Choroid plexus epithelial cell (primary cell): ENCODE data around the gene DTNBP1.

Experiments used
- DNase-seq: peaks from one replicate; pipeline ENCODE4 v3.0.0-alpha.2; 2010; ENCODE audit warnings: low read depth
- H3K4me3 ChIP-seq: 2 replicates; pipeline ENCODE4 v1.5.1; 2011; ENCODE audit warnings: low read depth, mild to moderate bottlenecking, control low read depth, low read length, moderate library complexity
- TF ChIP-seq, protein P1 (sequence below): conservative IDR thresholded peaks from 2 replicates; pipeline ENCODE4 v1.5.1; 2011; ENCODE audit warnings: low read depth, mild to moderate bottlenecking, control low read depth, inconsistent platforms, low read length, moderate library complexity

The DTNBP1 gene

DNA sequence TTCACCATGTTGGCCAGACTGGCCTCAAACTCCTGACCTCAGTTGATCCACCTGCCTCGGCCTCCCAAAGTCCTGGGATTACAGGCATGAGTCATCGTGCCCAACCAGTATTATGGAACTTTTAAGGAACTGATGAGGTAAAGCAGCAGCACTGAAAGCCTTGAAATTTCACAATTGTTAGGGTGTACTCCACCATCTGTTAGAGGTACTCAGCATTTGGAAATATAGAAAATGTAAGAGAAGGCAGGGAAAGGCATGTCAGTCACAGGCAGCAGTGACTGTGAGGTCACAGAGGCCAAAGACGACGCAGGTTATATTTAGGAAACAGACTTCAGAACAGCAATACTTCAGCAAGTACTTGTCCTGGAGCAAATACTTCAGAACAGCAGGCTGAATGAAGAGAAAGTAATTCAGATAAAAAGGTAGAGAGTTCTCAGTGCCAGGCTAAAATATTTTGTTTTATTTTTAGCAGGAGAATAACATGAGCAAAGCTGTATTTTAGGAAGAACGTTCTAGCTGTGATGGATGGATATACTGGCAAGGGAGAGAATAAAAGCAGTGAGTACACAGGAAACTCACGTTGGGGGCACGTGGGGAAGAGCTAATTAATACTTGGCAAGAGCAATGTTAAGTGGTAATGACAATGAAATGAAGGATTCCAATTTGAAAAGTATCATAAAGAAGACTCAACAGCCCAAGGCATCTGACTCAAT lies 67.2 kb downstream of the DTNBP1 start:
- peak; percentile 17 for DNase-seq
- TF ChIP-seq, protein P1, sequence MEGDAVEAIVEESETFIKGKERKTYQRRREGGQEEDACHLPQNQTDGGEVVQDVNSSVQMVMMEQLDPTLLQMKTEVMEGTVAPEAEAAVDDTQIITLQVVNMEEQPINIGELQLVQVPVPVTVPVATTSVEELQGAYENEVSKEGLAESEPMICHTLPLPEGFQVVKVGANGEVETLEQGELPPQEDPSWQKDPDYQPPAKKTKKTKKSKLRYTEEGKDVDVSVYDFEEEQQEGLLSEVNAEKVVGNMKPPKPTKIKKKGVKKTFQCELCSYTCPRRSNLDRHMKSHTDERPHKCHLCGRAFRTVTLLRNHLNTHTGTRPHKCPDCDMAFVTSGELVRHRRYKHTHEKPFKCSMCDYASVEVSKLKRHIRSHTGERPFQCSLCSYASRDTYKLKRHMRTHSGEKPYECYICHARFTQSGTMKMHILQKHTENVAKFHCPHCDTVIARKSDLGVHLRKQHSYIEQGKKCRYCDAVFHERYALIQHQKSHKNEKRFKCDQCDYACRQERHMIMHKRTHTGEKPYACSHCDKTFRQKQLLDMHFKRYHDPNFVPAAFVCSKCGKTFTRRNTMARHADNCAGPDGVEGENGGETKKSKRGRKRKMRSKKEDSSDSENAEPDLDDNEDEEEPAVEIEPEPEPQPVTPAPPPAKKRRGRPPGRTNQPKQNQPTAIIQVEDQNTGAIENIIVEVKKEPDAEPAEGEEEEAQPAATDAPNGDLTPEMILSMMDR, result no peak

DNA sequence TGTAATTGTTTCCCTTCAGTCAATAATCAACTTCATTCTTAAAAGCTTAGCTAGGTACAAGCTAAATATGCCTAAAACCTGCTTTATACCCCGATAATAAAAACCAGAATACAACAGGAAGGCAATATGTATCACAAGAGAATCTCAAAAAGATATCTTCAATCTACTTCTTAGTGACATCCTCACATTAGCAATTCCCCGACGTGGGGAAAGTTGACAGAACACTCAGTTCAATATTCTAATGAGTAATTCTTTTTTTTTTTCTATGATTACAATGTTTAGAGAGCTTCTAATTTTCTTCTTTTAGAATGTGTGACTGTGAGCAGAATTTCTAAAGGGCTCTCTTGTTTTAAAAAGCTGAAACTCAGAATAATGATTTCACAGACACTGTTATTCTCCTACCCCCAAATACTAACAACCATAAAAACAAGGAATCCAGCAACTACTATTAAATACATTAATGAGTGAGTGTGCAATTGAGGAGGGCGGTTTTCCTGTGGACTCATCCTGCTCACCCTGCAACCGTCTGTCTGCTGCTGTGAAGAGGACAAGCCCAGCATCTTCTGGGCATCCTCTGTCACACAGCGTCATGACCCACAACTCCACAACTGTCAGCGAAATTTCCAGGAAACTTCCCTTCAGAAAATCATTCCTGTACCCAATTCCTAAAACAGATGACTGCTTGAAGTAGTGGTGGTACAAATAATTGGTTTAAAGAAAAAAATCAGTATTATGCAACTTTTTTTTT lies 68.1 kb downstream of the DTNBP1 start:
- TF ChIP-seq, protein P1, result no peak
- no peak overlapping the region for H3K4me3 ChIP-seq
- no peak for DNase-seq

More for the DNA sequence above, 67.2 kb downstream of the DTNBP1 start:
- H3K4me3 ChIP-seq, result no peak overlapping the region

DNA sequence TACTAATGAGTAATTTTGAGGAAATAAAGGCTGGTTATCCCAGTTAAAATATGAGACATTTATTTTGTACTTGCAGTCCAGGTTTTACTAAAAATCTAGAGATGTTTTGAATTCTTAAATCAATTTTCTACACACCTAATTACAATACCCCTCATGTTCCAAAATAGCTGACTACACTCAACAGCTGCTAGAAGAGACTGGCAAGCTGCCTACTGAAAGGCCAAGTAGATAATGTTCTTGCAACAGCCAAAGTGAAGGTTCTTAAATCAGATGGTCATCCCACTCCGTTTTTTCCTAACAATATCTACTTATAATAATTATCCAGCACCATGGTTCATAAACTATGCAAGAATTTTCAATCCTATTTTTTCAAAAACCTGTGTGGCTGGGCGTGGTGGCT lies 69.0 kb downstream of the DTNBP1 start:
- peak; percentile 55 for DNase-seq
- no peak overlapping the region for H3K4me3 ChIP-seq
- TF ChIP-seq, protein P1, result no peak

DNA sequence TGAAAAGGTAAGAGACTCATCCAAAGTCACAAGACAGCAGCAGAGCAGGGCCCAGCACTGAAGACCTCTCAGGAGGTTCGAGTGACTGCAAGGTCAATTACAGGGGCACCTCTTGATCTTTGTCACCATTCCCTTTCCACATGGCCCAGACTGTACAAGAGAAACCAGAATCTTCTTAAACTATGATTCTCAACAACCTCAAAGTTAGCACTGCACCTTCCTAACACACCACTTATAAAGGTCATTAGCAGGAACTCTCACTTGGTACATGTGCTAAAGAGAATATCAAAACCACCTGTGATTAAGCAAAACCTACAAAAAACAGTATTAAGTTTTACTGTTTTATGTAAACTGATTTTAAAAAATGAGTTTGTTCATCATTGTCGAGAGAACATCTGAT lies 70.2 kb downstream of the DTNBP1 start:
- no peak overlapping the region for H3K4me3 ChIP-seq
- TF ChIP-seq, protein P1, result no peak
- no peak for DNase-seq

DNA sequence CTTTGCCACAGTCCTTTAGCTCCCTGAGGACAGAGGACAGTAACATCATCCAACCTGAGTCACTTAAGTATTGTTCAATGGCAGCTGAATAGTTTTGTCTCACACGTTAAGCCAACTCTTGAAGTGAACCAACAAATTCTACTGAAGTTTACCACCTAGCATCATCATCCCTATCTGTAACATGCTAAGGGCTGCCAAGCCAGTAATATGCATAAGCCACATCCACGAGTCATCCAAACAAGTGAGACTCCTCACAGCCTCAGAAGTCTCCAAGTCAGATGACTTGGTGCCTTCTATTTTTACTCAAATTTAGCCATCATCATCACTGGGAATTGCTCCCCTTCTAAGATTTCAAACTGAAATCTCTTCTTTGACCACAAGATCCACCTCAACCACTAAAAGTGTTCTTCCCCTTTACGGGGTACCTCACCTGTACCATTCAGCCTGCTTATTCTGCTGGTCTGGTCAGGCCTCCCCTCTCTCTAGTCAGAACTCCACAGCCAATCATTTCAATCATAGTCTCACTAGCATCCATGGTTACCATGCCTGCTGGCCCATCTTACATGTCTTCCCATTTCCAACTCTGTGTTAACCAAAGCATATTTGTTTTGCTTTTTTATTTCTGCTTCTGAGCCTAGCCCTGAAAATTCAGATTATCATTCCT lies 73.7 kb downstream of the DTNBP1 start:
- no peak overlapping the region for H3K4me3 ChIP-seq
- peak; percentile 58 for DNase-seq
- TF ChIP-seq, protein P1, result no peak

DNA sequence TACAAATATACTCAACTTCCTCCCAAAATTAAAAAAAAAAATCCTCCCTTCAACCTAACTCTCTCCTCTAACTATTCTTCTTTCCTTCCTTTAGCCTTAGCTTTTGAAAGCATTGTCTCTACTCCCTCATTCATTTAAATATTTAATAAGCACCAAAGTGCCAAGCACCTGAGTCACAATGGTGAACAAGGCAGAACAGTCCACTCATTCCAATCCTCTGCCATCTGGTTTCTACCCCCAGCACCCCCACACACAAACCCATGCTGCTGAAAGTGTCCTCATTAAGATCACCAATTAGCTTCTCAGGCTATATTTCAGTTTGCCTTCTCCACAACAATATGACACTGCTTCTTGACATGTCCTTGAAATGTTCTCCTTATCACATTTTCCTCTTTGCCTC lies 76.3 kb downstream of the DTNBP1 start:
- DNase-seq, result no peak
- no peak overlapping the region for H3K4me3 ChIP-seq
- TF ChIP-seq, protein P1, result no peak
